WTC11 (cell line): ENCODE data around the gene ARHGAP15. TPM values are rescaled to one million over a fixed set of nuclear protein-coding genes. Genes with fewer than 3 reads are reported as not detected.

Experiments used
- ATAC-seq: fragments of 200-7000 bp; cut with Tn5 transposase; 2 replicates; pipeline ENCODE4 v1.10.0; 2021; ENCODE audit warnings: mild to moderate bottlenecking, moderate library complexity
- Bru-seq: library from RNA; stranded (reverse); fragments of 400-500 nt; gene quantifications from one replicate; lab custom pipeline; 2021; lab: Mats Ljungman, UMichigan
- CTCF ChIA-PET: fragments of 300-600 bp; sonication (Branson Sonifier 250); formaldehyde crosslinking; loops from one replicate; lab custom pipeline; 2021; ENCODE audit warnings: antibody characterized with exemption; lab: Charles Lee
- POLR2A ChIA-PET: fragments of 350-600 bp; sonication (Branson Sonifier 250); formaldehyde crosslinking; loops from one replicate; lab custom pipeline; 2021; ENCODE audit warnings: antibody characterized with exemption; lab: Charles Lee
- DNase-seq: peaks from one replicate; pipeline ENCODE4 v3.0.0; 2021; ENCODE audit warnings: low spot score
- H3K27ac Mint-ChIP-seq: 2 replicates; pipeline ENCODE4 v1.8.0; 2021; ENCODE audit warnings: mixed read lengths
- H3K27me3 Mint-ChIP-seq: 2 replicates; pipeline ENCODE4 v1.8.0; 2021; ENCODE audit warnings: low read depth, mild to moderate bottlenecking, moderate library complexity, mixed read lengths
- H3K36me3 Mint-ChIP-seq: 2 replicates; pipeline ENCODE4 v1.8.0; 2021; ENCODE audit warnings: mixed read lengths
- H3K4me1 Mint-ChIP-seq: 2 replicates; pipeline ENCODE4 v1.8.0; 2022; ENCODE audit warnings: mixed read lengths
- H3K4me3 Mint-ChIP-seq: 2 replicates; pipeline ENCODE4 v1.8.0; 2021; ENCODE audit warnings: mild to moderate bottlenecking, moderate library complexity, mixed read lengths
- H3K9me3 Mint-ChIP-seq: 2 replicates; pipeline ENCODE4 v1.8.0; 2021; ENCODE audit warnings: mixed read lengths
- CBFB ChIP-seq: sonication (generic); formaldehyde crosslinking; IDR thresholded peaks from 2 replicates; pipeline ENCODE4 v1.8.1; 2022; ENCODE audit warnings: mild to moderate bottlenecking, low read depth, missing genetic modification reagents
- CREM ChIP-seq: sonication (generic); formaldehyde crosslinking; IDR thresholded peaks from 2 replicates; pipeline ENCODE4 v1.8.1; 2022; ENCODE audit warnings: mild to moderate bottlenecking, missing genetic modification reagents, moderate library complexity
- ETV6 ChIP-seq: sonication (generic); formaldehyde crosslinking; IDR thresholded peaks from 2 replicates; pipeline ENCODE4 v1.8.1; 2022; ENCODE audit warnings: mild to moderate bottlenecking, missing genetic modification reagents
- FOXP1 ChIP-seq: sonication (generic); formaldehyde crosslinking; IDR thresholded peaks from 2 replicates; pipeline ENCODE4 v1.8.0; 2022; ENCODE audit warnings: missing genetic modification reagents, mild to moderate bottlenecking, moderate library complexity, borderline replicate concordance
- GRHL2 ChIP-seq: fragments of 250-450 bp; sonication (Bioruptor Pico); IDR thresholded peaks from 2 replicates; pipeline ENCODE4 v1.8.0; 2022; ENCODE audit warnings: mild to moderate bottlenecking, moderate library complexity; ENCODE audit not compliant: insufficient replicate concordance, severe bottlenecking
- GTF2I ChIP-seq: fragments of 250-450 bp; sonication (Bioruptor Pico); conservative IDR thresholded peaks from 2 replicates; pipeline ENCODE4 v1.4.0; 2021; ENCODE audit warnings: mild to moderate bottlenecking
- NFE2L1 ChIP-seq: sonication (generic); formaldehyde crosslinking; IDR thresholded peaks from 2 replicates; pipeline ENCODE4 v1.8.1; 2023; ENCODE audit warnings: missing genetic modification reagents
- NR3C1 ChIP-seq: sonication (generic); formaldehyde crosslinking; conservative IDR thresholded peaks from 2 replicates; pipeline ENCODE4 v1.8.1; 2023; ENCODE audit warnings: low read depth, mild to moderate bottlenecking, missing genetic modification reagents
- SMAD3 ChIP-seq: sonication (generic); formaldehyde crosslinking; IDR thresholded peaks from 2 replicates; pipeline ENCODE4 v1.8.0; 2022; ENCODE audit warnings: missing genetic modification reagents, mild to moderate bottlenecking, borderline replicate concordance
- ZNF121 ChIP-seq: sonication (generic); formaldehyde crosslinking; IDR thresholded peaks from 2 replicates; pipeline ENCODE4 v1.8.0; 2023; ENCODE audit warnings: missing genetic modification reagents
- ZNF396 ChIP-seq: fragments of 250-450 bp; sonication (Bioruptor Pico); IDR thresholded peaks from 2 replicates; pipeline ENCODE4 v1.8.0; 2021; ENCODE audit warnings: mild to moderate bottlenecking, moderate library complexity, borderline replicate concordance
- long read RNA-seq, 3 experiments: library from RNA in 1 of 3; library from capped mRNA in 1 of 3; library from polyadenylated mRNA in 1 of 3; unstranded in 2 of 3; stranded (forward) in 1 of 3; transcript quantifications; one replicate each; pipeline ENCODE4 v2.0.0, GENCODE V29; 2021
- total RNA-seq: library from RNA; stranded (reverse); gene quantifications from 3 replicates; pipeline ENCODE4 v1.2.3, GENCODE V29; 2021
- TF ChIP-seq, protein P1 (sequence below): sonication (generic); formaldehyde crosslinking; IDR thresholded peaks from 2 replicates; pipeline ENCODE4 v1.8.1; 2023; ENCODE audit warnings: mild to moderate bottlenecking, moderate library complexity, missing genetic modification reagents
- TF ChIP-seq, protein P2 (sequence below): sonication (generic); formaldehyde crosslinking; IDR thresholded peaks from 2 replicates; pipeline ENCODE4 v1.8.0; 2022; ENCODE audit warnings: mild to moderate bottlenecking, missing genetic modification reagents
- TF ChIP-seq, protein P3 (sequence below): sonication (generic); formaldehyde crosslinking; IDR thresholded peaks from 2 replicates; pipeline ENCODE4 v1.8.1; 2022; ENCODE audit warnings: missing genetic modification reagents, borderline replicate concordance
- TF ChIP-seq, protein P4 (sequence below): fragments of 250-450 bp; sonication (Bioruptor Pico); IDR thresholded peaks from 2 replicates; pipeline ENCODE4 v2.1.2; 2022; ENCODE audit warnings: mild to moderate bottlenecking, moderate library complexity
- TF ChIP-seq, protein P5 (sequence below): sonication (generic); formaldehyde crosslinking; IDR thresholded peaks from 2 replicates; pipeline ENCODE4 v1.8.1; 2023; ENCODE audit warnings: mild to moderate bottlenecking, missing genetic modification reagents, moderate library complexity
- TF ChIP-seq, protein P6 (sequence below): sonication (generic); formaldehyde crosslinking; IDR thresholded peaks from 2 replicates; pipeline ENCODE4 v1.8.0; 2023; ENCODE audit warnings: mild to moderate bottlenecking, missing genetic modification reagents

The ARHGAP15 gene
- total RNA-seq = 0.25 to 0.28 TPM in 2 of 3 replicates, not detected in the other
- percentile 1 among the genes with signal in this experiment for Bru-seq, nascent RNA
- long read RNA-seq, experiment 1 = 0 reads
- long read RNA-seq, experiment 2 = 0 reads
- long read RNA-seq, experiment 3, partial matches to known transcripts = 1 of 1 reads
- long read RNA-seq, experiment 3, other reads (novel, unspliced or antisense) = 0 of 1 reads

DNA sequence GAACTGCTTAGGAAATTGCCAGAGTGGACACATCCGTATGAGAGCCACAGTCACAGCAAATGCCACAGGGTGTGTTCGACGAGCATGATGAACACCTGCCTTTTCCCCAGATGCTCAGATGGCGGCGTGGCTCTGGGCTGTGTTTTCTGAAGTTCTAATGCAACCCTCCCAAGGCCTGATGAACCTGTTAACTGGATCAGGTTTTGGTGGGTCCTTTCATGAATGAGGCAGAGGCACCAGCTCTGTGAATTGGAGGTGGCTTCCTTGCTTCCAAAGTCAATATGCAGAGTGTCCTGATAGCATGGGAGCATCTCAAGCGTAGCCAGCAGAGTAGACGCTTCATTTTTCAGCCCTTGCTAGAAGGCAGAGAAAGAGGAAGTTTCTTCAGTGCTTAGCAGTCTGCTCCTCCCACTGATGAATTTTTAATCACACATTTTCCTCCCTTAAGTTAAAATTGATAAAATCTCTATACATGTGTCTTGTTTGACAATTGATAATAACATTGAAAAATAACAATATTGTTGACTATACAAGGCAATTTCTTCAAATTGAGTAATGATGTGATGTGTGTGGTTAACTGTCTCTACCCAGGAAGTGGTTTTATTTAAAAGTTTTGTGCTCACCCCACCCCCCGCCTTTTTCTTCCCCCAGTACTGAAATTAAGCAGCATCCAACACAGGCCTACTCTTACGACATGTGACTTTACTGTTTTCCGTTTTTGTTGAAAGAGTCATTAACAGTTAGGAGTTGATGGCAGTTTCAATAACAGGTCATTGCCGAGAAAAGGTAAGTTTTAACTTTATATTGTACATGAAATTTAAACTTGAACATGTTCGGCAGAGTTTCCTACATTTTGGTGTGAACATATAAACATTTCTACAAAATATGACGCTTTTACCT lies at the start of gene ARHGAP15:
ARHGAP15 (plus strand) TSS at position 739 of the 900 bp plus-strand sequence.
- ATAC-seq (no peak), DNase-seq (no peak)
- no peaks in the 10 kb centered on the region for H3K9me3 Mint-ChIP-seq
- H3K36me3 Mint-ChIP-seq = no peaks in the 10 kb centered on the region
- no peaks in the 10 kb centered on the region for H3K27me3 Mint-ChIP-seq
- no peak within 1 kb of the TSS for H3K27ac Mint-ChIP-seq
- POLR2A ChIA-PET = no interaction called here
- H3K4me3 Mint-ChIP-seq = no peak within 1 kb of the TSS
- peaks cover 4% of the 10 kb centered on the region for H3K4me1 Mint-ChIP-seq
- TF ChIP-seq ZNF396 (CRISPR knock-in tag) (no peak), ZNF121 (CRISPR knock-in tag) (no peak), ETV6 (CRISPR knock-in tag) (no peak), GRHL2 (CRISPR knock-in tag) (no peak), GTF2I (no peak), CBFB (CRISPR knock-in tag) (no peak), NFE2L1 (CRISPR knock-in tag) (no peak), CREM (CRISPR knock-in tag) (no peak), FOXP1 (CRISPR knock-in tag) (no peak), NR3C1 (CRISPR knock-in tag) (no peak), SMAD3 (CRISPR knock-in tag) (no peak)
- TF ChIP-seq, protein P1, sequence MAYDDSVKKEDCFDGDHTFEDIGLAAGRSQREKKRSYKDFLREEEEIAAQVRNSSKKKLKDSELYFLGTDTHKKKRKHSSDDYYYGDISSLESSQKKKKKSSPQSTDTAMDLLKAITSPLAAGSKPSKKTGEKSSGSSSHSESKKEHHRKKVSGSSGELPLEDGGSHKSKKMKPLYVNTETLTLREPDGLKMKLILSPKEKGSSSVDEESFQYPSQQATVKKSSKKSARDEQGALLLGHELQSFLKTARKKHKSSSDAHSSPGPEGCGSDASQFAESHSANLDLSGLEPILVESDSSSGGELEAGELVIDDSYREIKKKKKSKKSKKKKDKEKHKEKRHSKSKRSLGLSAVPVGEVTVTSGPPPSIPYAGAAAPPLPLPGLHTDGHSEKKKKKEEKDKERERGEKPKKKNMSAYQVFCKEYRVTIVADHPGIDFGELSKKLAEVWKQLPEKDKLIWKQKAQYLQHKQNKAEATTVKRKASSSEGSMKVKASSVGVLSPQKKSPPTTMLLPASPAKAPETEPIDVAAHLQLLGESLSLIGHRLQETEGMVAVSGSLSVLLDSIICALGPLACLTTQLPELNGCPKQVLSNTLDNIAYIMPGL (CRISPR knock-in tag) = no peak
- TF ChIP-seq, protein P2, sequence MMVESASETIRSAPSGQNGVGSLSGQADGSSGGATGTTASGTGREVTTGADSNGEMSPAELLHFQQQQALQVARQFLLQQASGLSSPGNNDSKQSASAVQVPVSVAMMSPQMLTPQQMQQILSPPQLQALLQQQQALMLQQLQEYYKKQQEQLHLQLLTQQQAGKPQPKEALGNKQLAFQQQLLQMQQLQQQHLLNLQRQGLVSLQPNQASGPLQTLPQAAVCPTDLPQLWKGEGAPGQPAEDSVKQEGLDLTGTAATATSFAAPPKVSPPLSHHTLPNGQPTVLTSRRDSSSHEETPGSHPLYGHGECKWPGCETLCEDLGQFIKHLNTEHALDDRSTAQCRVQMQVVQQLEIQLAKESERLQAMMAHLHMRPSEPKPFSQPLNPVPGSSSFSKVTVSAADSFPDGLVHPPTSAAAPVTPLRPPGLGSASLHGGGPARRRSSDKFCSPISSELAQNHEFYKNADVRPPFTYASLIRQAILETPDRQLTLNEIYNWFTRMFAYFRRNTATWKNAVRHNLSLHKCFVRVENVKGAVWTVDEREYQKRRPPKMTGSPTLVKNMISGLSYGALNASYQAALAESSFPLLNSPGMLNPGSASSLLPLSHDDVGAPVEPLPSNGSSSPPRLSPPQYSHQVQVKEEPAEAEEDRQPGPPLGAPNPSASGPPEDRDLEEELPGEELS (CRISPR knock-in tag) = no peak
- TF ChIP-seq, protein P3, sequence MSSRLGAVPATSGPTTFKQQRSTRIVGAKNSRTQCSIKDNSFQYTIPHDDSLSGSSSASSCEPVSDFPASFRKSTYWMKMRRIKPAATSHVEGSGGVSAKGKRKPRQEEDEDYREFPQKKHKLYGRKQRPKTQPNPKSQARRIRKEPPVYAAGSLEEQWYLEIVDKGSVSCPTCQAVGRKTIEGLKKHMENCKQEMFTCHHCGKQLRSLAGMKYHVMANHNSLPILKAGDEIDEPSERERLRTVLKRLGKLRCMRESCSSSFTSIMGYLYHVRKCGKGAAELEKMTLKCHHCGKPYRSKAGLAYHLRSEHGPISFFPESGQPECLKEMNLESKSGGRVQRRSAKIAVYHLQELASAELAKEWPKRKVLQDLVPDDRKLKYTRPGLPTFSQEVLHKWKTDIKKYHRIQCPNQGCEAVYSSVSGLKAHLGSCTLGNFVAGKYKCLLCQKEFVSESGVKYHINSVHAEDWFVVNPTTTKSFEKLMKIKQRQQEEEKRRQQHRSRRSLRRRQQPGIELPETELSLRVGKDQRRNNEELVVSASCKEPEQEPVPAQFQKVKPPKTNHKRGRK (CRISPR knock-in tag) = no peak
- TF ChIP-seq, protein P4, sequence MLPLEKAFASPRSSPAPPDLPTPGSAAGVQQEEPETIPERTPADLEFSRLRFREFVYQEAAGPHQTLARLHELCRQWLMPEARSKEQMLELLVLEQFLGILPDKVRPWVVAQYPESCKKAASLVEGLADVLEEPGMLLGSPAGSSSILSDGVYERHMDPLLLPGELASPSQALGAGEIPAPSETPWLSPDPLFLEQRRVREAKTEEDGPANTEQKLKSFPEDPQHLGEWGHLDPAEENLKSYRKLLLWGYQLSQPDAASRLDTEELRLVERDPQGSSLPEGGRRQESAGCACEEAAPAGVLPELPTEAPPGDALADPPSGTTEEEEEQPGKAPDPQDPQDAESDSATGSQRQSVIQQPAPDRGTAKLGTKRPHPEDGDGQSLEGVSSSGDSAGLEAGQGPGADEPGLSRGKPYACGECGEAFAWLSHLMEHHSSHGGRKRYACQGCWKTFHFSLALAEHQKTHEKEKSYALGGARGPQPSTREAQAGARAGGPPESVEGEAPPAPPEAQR (CRISPR knock-in tag) = no peak
- TF ChIP-seq, protein P5, sequence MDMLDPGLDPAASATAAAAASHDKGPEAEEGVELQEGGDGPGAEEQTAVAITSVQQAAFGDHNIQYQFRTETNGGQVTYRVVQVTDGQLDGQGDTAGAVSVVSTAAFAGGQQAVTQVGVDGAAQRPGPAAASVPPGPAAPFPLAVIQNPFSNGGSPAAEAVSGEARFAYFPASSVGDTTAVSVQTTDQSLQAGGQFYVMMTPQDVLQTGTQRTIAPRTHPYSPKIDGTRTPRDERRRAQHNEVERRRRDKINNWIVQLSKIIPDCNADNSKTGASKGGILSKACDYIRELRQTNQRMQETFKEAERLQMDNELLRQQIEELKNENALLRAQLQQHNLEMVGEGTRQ (CRISPR knock-in tag) = no peak
- TF ChIP-seq, protein P6, sequence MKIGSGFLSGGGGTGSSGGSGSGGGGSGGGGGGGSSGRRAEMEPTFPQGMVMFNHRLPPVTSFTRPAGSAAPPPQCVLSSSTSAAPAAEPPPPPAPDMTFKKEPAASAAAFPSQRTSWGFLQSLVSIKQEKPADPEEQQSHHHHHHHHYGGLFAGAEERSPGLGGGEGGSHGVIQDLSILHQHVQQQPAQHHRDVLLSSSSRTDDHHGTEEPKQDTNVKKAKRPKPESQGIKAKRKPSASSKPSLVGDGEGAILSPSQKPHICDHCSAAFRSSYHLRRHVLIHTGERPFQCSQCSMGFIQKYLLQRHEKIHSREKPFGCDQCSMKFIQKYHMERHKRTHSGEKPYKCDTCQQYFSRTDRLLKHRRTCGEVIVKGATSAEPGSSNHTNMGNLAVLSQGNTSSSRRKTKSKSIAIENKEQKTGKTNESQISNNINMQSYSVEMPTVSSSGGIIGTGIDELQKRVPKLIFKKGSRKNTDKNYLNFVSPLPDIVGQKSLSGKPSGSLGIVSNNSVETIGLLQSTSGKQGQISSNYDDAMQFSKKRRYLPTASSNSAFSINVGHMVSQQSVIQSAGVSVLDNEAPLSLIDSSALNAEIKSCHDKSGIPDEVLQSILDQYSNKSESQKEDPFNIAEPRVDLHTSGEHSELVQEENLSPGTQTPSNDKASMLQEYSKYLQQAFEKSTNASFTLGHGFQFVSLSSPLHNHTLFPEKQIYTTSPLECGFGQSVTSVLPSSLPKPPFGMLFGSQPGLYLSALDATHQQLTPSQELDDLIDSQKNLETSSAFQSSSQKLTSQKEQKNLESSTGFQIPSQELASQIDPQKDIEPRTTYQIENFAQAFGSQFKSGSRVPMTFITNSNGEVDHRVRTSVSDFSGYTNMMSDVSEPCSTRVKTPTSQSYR (CRISPR knock-in tag) = no peak
- CTCF ChIA-PET = interaction anchor here (1.3 kb wide), 1 partner anchor 94 kb away, joined by 3 read pairs; no protein-coding TSS in a partner anchor
